GM12892 (cell line): ENCODE data around the gene CNOT2.

Experiments
- POLR2A ChIP-seq: IDR thresholded peaks from 2 replicates; pipeline ENCODE4 v1.6.1; 2011; ENCODE audit warnings: low read depth, low read length, control low read depth
- POLR2AphosphoS5 ChIP-seq: IDR thresholded peaks from 2 replicates; pipeline ENCODE4 v1.6.1; 2011; ENCODE audit warnings: low read depth, low read length, control low read depth

DNA sequence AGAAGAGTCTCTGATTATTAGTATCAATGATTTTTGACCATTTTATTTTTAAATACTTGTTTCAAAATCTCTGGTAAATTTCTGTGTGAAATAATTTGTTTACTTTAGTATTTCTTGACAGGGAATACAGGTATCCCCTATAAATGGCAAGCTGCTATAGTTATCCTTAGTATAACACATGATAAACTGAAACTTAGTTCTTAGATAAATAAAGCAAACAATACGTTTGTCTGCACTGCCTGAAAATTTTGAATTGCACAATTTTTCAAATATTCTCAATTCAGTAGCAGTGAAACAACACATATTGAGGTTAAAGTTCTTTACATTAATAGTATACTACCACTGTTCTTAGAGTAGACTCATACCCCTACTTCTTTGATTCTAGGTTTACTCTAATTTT is 26.9 kb downstream of the CNOT2 start:
- TF ChIP-seq POLR2A (no peak), POLR2AphosphoS5 (no peak)
